Suprapubic skin (tissue), 4 donors: Measurements from ENCODE around the gene HIVEP3.

Source experiments
- CTCF ChIP-seq, 2 donors: fragments of 200-600 bp in 1 of 2; fragments of 450-650 bp in 1 of 2; sonication (generic) in 1 of 2; IDR thresholded peaks; one replicate each; pipeline ENCODE4 v1.5.1; 2016 to 2019; ENCODE audit warnings: antibody characterized with exemption in 2 of 2, mild to moderate bottlenecking in 1 of 2, moderate library complexity in 1 of 2
- POLR2A ChIP-seq, 2 donors: fragments of 450-650 bp; IDR thresholded peaks; one replicate each; pipeline ENCODE4 v1.6.1; 2017; ENCODE audit warnings: antibody characterized with exemption in 2 of 2, mild to moderate bottlenecking in 2 of 2, moderate library complexity in 2 of 2
- POLR2AphosphoS5 ChIP-seq, 3 donors: sonication (generic); formaldehyde crosslinking; IDR thresholded peaks; one replicate each; pipeline ENCODE4 v1.6.1; 2017; ENCODE audit warnings: antibody characterized with exemption in 3 of 3

- TF ChIP-seq CTCF (IDR thresholded peaks at IDR 0.05) = no peak
- TF ChIP-seq POLR2AphosphoS5 (IDR thresholded peaks at IDR 0.05) = no peak
- no peak for TF ChIP-seq POLR2A (IDR thresholded peaks at IDR 0.05)
Observed at GRCh38 chr1:41862384-41863221, 56.1 kb downstream of the HIVEP3 start.
